ENCODE results near the gene OSBPL2. TPM values are rescaled to one million over a fixed set of nuclear protein-coding genes. Genes with fewer than 3 reads are reported as not detected.

Gene OSBPL2
- total and polyA plus RNA-seq, 2 donors (not counting 1 experiment from before 2014, with no cell fraction given), result 28.1 to 74.3 TPM

DNA sequence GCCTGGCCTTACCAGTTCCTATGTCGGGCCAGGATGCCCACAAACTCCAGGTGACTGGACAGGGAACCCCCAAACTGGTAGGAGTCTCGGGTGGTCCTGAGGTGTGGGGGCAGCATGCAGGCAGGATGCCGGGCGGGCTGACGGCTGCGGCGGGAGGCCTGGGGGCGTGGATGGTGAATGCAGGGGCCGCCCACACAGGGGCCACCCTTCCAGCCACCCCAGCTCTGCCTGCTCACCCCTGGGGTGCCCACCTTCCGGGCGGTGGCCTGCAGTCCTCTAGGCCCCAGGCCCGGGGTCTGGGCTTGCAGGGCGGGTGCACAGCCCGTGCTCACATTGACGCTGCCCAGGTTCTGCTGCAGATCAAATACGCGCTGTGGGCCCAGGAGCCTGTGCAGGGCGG, 72.8 kb downstream of the OSBPL2 start:
- H3K27ac Mint-ChIP-seq, result no peak overlapping the region
- ATAC-seq (ENCODE audit: low read depth) (no peak), DNase-seq (no peak)
- H3K36me3 ChIP-seq (replicated peaks in 1 of 2; ENCODE audit: control extremely low read depth in 1 of 2, control insufficient read depth in 1 of 2, extremely low read depth in 1 of 2, insufficient read depth in 2 of 2, low read length in 1 of 2), result peaks cover 0 to 37% of the 10 kb centered on the region in 2 experiments
- intact Hi-C loops (cut with micrococcal nuclease), result no loop called here
- H3K9me3 ChIP-seq (ENCODE audit: control extremely low read depth in 1 of 3, control insufficient read depth in 2 of 3, insufficient read depth in 1 of 3, low read length in 2 of 3), result no peaks in the 10 kb centered on the region
- no peak overlapping the region for H3K27ac ChIP-seq (ENCODE audit: low read length in 2 of 2)
- 95% methylated on average over 18 of the region's 18 CpGs for WGBS (ENCODE audit: insufficient coverage)
- ChIA-PET POLR2A (no interaction called here), CTCF (interaction anchor here (0.9 kb wide), 1 partner anchor 72 kb away, joined by 3 read pairs; no protein-coding TSS in a partner anchor)
- H4K20me1 ChIP-seq (ENCODE audit: control insufficient read depth, insufficient read depth, low read length, poor library complexity, severe bottlenecking), result peaks cover 24% of the 10 kb centered on the region
- no peak overlapping the region for H2AFZ ChIP-seq (ENCODE audit: insufficient read depth, low read depth, low read length, poor library complexity, severe bottlenecking)
- no peak overlapping the region for H3K4me3 ChIP-seq (ENCODE audit: control extremely low read depth in 1 of 5, extremely low read depth in 1 of 5, insufficient read depth in 1 of 5, low read depth in 2 of 5, low read length in 4 of 5)
- peaks cover 1% of the 10 kb centered on the region for H3K79me2 ChIP-seq (ENCODE audit: control insufficient read depth, insufficient read depth, low read length)
- no peaks in the 10 kb centered on the region for H3K4me1 Mint-ChIP-seq
- no peaks in the 10 kb centered on the region for H3K27me3 Mint-ChIP-seq
- H3K9ac ChIP-seq (ENCODE audit: low read length), result no peak overlapping the region
- no peaks in the 10 kb centered on the region for H3K4me1 ChIP-seq (ENCODE audit: control insufficient read depth in 2 of 2, insufficient read depth in 2 of 2, low read length in 2 of 2)
- H3K27me3 ChIP-seq (replicated peaks in 1 of 4; ENCODE audit: control extremely low read depth in 1 of 4, control insufficient read depth in 3 of 4, insufficient read depth in 4 of 4, low read length in 3 of 4), result no peaks in the 10 kb centered on the region
- H3K4me2 ChIP-seq (replicated peaks; ENCODE audit: low read depth, low read length, poor library complexity, severe bottlenecking), result no peak overlapping the region
- TF ChIP-seq, protein P1, sequence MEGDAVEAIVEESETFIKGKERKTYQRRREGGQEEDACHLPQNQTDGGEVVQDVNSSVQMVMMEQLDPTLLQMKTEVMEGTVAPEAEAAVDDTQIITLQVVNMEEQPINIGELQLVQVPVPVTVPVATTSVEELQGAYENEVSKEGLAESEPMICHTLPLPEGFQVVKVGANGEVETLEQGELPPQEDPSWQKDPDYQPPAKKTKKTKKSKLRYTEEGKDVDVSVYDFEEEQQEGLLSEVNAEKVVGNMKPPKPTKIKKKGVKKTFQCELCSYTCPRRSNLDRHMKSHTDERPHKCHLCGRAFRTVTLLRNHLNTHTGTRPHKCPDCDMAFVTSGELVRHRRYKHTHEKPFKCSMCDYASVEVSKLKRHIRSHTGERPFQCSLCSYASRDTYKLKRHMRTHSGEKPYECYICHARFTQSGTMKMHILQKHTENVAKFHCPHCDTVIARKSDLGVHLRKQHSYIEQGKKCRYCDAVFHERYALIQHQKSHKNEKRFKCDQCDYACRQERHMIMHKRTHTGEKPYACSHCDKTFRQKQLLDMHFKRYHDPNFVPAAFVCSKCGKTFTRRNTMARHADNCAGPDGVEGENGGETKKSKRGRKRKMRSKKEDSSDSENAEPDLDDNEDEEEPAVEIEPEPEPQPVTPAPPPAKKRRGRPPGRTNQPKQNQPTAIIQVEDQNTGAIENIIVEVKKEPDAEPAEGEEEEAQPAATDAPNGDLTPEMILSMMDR (IDR thresholded peaks at IDR 0.05), result no peak
- no peak for TF ChIP-seq EZH2 (IDR thresholded peaks at IDR 0.05; ENCODE audit: borderline replicate concordance, insufficient read depth, low read depth, low read length, poor library complexity, severe bottlenecking)
- no peaks in the 10 kb centered on the region for H3K9me3 Mint-ChIP-seq (ENCODE audit: insufficient read depth)
- no peak overlapping the region for H3K4me3 Mint-ChIP-seq

DNA sequence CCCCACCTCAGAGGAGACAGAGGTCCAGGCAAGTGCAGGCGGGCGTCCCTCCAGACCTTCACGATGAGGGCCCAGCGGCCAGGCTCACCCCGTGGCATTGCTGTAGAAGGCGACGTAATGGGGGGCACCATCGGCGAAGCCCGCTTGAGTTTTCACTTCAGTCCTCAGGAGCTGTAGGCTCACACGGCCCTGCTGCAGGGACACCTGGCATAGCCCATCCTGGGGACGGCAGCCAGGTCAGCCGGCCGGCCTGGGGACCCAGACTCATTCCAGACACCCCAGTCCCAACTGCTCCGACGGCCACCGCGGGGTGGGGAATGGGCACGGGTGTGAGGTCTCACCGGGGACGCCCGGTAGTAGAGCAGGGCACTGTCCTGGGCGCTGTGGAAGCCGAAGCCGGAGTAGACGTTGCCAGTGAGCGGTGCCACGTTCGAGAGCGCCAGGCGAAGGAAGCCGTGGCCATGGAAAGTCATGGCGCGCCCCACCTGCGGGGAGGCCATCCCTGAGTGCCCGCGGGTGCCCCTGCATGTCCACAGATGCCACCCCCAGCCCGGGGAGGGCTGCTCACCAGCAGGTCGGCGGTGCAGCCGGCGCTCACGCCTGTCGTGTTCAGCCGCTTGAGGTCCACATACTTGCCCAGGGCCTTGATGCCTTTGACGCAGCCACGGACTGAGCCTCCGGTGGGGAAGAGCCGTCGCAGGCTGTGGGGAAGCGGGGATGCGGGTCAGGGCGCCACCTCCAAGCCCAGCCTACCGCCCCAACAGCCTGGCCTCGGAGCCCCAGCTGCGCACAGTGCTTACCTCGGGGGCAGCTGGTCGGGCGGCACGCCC, 73.7 kb downstream of the OSBPL2 start:
- no peak overlapping the region for H3K27ac Mint-ChIP-seq
- no peaks in the 10 kb centered on the region for H3K9me3 Mint-ChIP-seq (ENCODE audit: insufficient read depth)

More for the DNA sequence above, 73.7 kb downstream of the OSBPL2 start:
- POLR2A ChIA-PET, result no interaction called here
- H3K79me2 ChIP-seq (ENCODE audit: control insufficient read depth, insufficient read depth, low read length), result no peaks in the 10 kb centered on the region
- TF ChIP-seq, protein P1 (IDR thresholded peaks at IDR 0.05), result no peak
- no peak for TF ChIP-seq EZH2 (IDR thresholded peaks at IDR 0.05; ENCODE audit: borderline replicate concordance, insufficient read depth, low read depth, low read length, poor library complexity, severe bottlenecking)
- no peaks in the 10 kb centered on the region for H3K27me3 ChIP-seq (replicated peaks in 1 of 4; ENCODE audit: control extremely low read depth in 1 of 4, control insufficient read depth in 3 of 4, insufficient read depth in 4 of 4, low read length in 3 of 4)
- no peak overlapping the region for H2AFZ ChIP-seq (ENCODE audit: insufficient read depth, low read depth, low read length, poor library complexity, severe bottlenecking)
- H3K27ac ChIP-seq (ENCODE audit: low read length in 2 of 2), result no peak overlapping the region
- peaks cover 0 to 32% of the 10 kb centered on the region in 2 experiments for H3K36me3 ChIP-seq (replicated peaks in 1 of 2; ENCODE audit: control extremely low read depth in 1 of 2, control insufficient read depth in 1 of 2, extremely low read depth in 1 of 2, insufficient read depth in 2 of 2, low read length in 1 of 2)
- 92% methylated on average over 57 of the region's 60 CpGs for WGBS (ENCODE audit: insufficient coverage)
- Mint-ChIP-seq H3K27me3 (no peaks in the 10 kb centered on the region), H3K4me3 (no peak overlapping the region), H3K4me1 (no peaks in the 10 kb centered on the region)
- H3K4me2 ChIP-seq (replicated peaks; ENCODE audit: low read depth, low read length, poor library complexity, severe bottlenecking), result no peak overlapping the region
- no peaks in the 10 kb centered on the region for H3K9me3 ChIP-seq (ENCODE audit: control extremely low read depth in 1 of 3, control insufficient read depth in 2 of 3, insufficient read depth in 1 of 3, low read length in 2 of 3)
- no peak for DNase-seq
- no peaks in the 10 kb centered on the region for H3K4me1 ChIP-seq (ENCODE audit: control insufficient read depth in 2 of 2, insufficient read depth in 2 of 2, low read length in 2 of 2)
- H3K9ac ChIP-seq (ENCODE audit: low read length), result no peak overlapping the region
- peaks cover 16% of the 10 kb centered on the region for H4K20me1 ChIP-seq (ENCODE audit: control insufficient read depth, insufficient read depth, low read length, poor library complexity, severe bottlenecking)
- CTCF ChIA-PET, result no interaction called here
- ATAC-seq (ENCODE audit: low read depth), result no peak
- intact Hi-C loops (cut with micrococcal nuclease), result no loop called here
- H3K4me3 ChIP-seq (ENCODE audit: control extremely low read depth in 1 of 5, extremely low read depth in 1 of 5, insufficient read depth in 1 of 5, low read depth in 2 of 5, low read length in 4 of 5), result no peak overlapping the region
